PFSK-1 (cell line): ENCODE data around the gene GPD2.

Source experiments
- POLR2AphosphoS5 ChIP-seq: IDR thresholded peaks from 2 replicates; pipeline ENCODE4 v1.6.1; 2012; ENCODE audit warnings: low read depth, mild to moderate bottlenecking, control low read depth, low read length, moderate library complexity
- REST ChIP-seq, 2 experiments: IDR thresholded peaks; 2 replicates each; pipeline versions ENCODE4 v1.6.1 to v1.8.0; 2011 to 2012; ENCODE audit warnings: low read depth in 2 of 2, low read length in 2 of 2, control low read depth in 1 of 2, inconsistent platforms in 1 of 2, mild to moderate bottlenecking in 1 of 2, moderate library complexity in 1 of 2; ENCODE audit not compliant: insufficient read depth in 1 of 2
- SIN3A ChIP-seq: IDR thresholded peaks from 2 replicates; pipeline ENCODE4 v1.6.1; 2012; ENCODE audit warnings: mild to moderate bottlenecking, low read length, moderate library complexity, borderline replicate concordance; ENCODE audit not compliant: insufficient read depth
- TAF1 ChIP-seq: IDR thresholded peaks from 2 replicates; pipeline ENCODE4 v1.6.1; 2012; ENCODE audit warnings: low read length, control low read depth, borderline replicate concordance; ENCODE audit not compliant: insufficient read depth

GRCh38 chr2:156465573-156465972 lies 29.4 kb downstream of the GPD2 start:
- no peak for TF ChIP-seq POLR2AphosphoS5
- TF ChIP-seq TAF1: no peak
- TF ChIP-seq SIN3A: no peak
- no peak for TF ChIP-seq REST (IDR thresholded peaks at IDR 0.05; ENCODE audit: insufficient read depth in 1 of 2, low read depth in 2 of 2, low read length in 2 of 2)
